Right kidney (tissue), 1 donor: ENCODE measurements around the gene ACOXL.

Source experiments
- DNase-seq: peaks from one replicate; pipeline ENCODE4 v3.0.0-alpha.2; 2016

The ACOXL gene

DNA sequence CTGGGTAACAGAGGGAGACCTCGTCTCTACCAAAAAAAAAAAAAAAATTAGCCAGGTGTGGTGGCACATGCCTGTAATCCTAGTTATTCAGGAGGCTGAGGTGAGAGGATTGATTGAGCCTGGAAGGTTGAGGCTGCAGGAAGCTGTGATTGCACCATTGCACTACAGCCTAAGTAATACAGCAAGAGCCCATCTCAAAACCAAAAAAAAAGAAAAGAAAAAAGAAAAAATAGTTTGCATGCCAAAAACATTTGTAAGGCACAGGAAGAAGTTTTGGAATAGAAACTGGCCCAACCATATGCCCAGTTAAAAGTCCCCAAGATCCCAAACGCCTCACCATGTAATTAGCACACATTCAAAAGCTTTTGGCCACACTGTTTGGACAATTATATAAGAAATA lies 13.4 kb upstream of the ACOXL start:
- no peak for DNase-seq

DNA sequence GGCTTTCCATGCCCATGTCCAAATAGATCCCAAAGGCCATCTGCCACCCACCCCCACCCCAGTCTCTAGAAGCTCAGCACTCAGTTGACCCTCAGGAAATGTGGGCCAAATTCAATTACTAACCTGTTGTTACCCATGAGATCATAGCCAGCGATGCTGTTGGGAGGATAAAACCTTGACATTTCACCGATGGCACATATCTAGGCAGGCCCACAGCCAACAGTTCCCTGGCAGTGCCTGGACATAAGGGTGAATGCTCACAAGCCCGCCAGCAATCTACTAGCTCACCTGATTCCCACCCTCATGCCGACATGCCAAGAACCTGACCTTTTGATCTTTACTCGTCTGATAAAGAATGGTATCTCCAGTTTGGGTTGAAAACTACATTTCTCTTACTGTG lies 11.8 kb upstream of the ACOXL start:
- no peak for DNase-seq

- DNase-seq = no peak
Measured at GRCh38 chr2:110724820-110725219, 7.6 kb upstream of the ACOXL start.

DNA sequence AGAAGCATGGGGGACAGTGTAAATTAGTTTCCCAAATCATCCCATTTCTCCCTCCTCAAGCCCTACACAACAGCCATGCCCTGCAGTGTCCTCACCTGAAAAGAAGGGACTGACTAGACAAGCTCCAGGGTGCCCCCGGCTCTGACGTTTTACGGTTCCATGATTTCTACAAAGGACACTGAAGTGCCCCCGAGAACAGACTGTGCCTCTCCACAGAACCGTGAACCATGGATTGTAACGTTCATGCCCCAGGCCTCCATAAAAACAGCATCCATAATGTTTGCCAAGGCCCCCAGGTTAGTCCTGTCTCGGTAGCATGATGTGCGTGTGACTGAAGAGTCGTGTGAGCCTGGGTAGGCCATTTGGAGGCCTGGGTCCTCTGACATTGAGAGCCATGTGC lies 7.0 kb upstream of the ACOXL start:
- DNase-seq = no peak

DNA sequence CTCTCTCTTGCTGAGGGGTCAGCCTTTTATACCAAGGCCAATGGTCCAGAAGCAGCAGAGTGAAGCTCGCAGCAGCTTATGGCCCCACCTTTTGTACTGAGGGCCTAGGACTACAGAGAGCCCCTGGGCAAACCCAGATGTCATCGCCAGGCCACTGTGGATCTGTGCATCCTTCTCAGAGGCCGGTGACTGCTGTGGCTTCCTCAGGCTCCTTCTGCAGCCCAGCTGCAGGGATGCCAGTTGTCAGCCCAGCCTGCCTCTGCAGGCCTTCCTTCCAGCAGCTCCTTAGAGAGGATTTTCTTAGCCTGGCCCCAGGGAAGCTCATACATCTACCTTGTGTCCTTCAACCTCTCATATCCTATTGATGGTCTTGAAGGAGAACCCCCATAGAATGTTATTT lies 6.5 kb upstream of the ACOXL start:
- DNase-seq = no peak

DNA sequence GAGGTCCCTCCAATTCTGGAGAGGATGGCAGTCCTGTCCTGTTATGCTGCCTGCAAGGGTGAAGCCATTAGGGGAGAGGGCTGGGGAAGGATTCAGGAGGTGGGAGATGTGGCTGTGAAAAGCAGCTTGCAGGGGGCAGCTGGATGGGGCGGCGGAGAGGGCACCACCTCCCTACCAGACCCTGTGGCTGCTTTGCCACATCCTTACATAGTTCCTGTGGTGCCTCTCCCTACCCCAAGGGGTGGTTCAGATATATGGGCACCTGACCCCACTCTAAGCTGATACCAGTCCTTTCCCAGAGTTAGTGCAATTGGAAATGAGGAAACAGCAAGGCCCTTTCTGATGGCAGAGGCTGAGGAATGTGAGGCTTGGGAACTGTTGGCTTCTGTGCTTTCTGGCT lies 6.1 kb upstream of the ACOXL start:
- DNase-seq = no peak

- DNase-seq = no peak
Measured at GRCh38 chr2:110727923-110728322, 4.5 kb upstream of the ACOXL start.

DNA sequence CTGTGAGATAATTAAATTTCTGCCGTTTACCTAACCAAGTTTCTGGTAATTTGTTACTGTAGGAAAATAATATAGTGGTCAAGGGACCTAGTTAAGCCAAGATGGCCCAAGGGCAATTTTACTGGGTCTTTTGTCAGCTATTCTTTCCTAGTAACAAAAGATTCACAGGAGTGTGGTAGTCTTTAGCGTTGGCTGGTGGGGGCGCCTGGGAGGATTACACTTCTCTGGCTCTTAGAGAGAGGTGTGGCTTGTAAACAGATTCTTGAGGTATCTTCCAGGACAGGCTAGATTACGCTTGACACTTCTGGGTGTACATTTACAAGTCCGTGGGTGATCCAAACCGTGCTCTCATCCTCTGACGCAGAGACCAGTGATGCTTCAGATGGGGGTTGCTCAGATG lies 3.3 kb upstream of the ACOXL start:
- DNase-seq = no peak

DNA sequence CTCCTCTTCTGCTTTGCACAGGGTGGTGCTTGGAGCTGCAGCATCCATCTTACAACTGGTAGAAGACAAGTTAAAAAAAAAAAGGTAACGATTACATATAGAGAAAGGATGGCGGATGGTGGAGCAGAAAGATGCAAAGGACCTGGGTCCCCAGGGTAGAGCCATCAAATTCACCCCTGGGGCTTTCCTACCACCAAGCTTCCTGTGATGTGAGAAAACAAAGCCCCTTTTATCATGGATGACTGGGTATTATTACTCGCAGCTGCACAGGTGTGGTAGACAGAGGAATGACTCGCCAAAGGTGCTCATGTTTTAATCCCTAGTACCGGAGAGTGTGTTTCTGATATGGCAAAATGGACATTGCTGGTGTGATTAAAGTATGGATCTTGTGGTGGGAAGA lies 1.3 kb upstream of the ACOXL start:
- DNase-seq = no peak

DNA sequence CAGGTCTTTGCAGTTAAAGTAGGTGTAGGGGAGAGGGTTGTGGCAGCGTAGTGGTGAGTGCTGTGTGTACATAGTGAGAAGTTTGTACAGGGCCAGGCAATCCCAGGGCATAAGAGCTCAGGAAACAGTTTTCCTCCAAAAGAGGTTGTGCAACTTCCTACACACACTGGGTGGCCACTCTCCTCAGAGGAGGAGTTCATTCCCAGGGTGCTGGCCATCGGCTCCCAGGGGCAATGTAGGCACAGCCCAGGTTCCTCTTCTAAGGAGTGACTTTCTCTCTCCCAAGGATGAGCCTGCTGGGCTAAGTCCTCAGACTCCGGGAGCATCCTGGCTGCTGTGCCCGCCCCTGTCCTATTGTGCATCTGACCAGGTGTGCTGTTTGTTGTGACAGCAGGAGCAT lies 3.0 kb downstream of the ACOXL start:
- no peak for DNase-seq

DNA sequence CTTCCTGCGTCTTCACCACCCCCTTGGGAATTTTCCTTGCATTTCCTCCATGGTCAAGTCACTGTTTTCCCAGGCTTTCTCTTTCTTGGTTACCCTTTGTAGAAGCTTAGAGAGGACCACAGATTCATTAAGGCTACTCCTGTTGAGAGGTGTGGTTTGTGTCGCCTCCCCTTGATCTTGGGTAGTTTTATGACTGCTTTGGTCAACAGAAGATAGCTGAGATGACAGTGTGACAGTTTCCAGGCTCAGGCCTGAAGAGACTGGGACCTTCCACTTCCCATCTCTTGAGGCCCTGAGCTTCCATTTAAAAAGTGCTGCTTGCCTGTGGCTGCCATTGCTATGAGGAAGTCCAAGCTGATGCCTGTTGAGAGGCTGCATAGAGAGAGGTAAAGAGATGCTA lies 5.4 kb downstream of the ACOXL start:
- no peak for DNase-seq

DNA sequence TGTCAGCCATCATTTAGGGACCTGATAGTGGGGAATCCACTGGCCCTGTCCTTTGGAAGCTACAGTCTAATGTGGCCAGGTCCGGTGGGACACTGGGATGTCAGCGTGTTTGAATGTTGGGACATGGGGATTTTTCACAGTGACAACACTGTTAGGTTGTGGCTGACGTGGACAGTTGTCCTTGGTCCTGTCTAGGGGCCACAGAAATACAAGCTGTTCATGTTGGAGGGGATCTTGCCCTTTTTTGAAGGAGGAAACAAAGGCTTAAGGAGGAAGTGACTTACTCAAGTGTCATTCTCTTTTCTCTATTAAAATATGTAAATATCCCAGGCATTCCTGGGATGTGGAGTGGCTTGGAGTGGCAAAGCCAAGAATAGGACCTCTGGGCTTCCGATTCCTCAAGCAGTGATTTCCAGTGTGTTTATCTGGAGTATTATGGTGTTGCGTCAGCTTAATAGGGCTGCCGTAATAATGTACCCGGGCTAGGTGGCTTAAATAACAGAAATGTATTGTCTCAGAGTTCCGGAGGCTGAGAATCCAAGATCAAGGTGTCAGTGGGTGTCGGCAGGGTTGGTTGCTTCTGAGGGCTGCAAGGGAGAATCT lies 8.5 kb downstream of the ACOXL start:
- no peak for DNase-seq

GRCh38 chr2:110741491-110741980 lies 9.2 kb downstream of the ACOXL start:
- no peak for DNase-seq

- no peak for DNase-seq
Measured at GRCh38 chr2:110742412-110742811, 10.0 kb downstream of the ACOXL start.

DNA sequence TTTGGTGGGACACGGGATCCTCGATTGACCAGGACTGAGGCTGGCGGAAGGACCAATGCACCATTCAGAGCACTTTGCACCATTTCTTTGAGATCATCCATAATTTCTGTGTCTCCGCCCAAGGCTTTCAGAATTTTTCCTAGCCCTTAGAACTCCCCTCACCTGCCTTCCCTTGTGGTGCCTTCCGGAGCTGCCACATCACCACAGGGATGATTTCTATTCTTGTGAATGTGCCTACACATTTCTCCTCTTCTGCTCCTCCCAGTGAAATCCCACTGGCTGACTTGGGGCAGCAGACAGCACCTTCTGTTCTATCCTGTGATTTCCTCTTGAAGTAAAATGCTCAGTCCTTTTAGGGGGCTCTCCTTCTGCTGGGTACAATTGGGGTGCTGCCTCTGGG lies 11.2 kb downstream of the ACOXL start:
- no peak for DNase-seq

DNA sequence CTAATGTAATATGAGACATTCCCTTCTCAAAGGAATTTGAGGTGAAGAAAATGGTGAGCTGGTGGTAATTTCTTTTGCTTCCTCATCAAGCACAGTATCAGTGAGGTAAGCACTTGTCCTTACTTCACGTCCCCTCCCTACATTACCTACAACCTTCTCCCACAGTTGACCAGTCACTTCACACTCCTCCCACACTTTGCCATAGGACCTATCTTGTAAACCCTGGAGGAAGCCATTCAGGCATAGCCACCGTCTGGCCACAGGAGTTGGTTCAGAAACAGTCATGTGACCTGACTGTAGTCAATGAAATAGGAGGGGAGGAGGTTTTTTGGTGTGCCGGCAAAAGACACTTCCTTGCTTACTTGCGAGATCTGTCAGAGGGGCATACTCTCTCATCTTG lies 12.1 kb downstream of the ACOXL start:
- DNase-seq = no peak

GRCh38 chr2:110745048-110745447 lies 12.7 kb downstream of the ACOXL start:
- DNase-seq = no peak

- DNase-seq = no peak
Measured at GRCh38 chr2:110746586-110747521, 14.5 kb downstream of the ACOXL start.

GRCh38 chr2:110747522-110748488 lies 15.4 kb downstream of the ACOXL start:
- no peak for DNase-seq

DNA sequence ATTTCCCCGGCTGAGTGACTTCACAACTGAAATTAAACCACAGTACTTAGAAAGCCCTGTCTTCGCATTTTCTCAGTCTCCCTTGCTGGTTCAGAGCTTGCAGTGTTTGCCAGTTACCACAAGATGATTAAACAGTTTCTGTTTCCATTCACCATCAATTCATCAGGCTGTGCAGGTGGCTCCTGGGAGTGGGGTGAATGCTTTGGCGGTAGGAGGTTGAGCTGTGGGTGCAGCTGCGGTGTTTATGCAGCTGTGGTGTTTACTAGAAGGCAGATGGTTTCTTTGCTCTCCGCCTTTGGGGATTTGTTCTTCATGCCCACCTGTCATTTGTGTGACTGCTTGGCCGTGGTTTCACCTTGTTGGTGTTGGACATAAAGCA lies 16.1 kb downstream of the ACOXL start:
- no peak for DNase-seq

DNA sequence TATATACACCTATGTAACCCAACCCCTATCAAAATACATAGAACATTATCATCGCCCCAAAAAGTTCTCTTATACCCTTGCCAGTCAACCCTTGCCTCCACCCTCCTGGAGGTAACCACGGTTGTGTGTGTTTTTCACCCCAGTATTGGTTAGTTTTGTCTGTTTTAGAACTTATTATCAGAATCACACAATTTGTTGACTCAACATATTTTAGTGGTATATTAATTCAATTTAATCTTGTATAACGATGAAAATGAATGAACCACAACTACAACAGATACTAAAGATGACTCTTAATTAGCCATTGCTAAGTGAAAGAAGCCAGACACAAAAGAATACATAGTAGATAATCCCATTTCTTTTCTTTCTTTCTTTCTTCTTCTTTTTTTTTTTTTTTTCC lies 19.3 kb downstream of the ACOXL start:
- no peak for DNase-seq

DNA sequence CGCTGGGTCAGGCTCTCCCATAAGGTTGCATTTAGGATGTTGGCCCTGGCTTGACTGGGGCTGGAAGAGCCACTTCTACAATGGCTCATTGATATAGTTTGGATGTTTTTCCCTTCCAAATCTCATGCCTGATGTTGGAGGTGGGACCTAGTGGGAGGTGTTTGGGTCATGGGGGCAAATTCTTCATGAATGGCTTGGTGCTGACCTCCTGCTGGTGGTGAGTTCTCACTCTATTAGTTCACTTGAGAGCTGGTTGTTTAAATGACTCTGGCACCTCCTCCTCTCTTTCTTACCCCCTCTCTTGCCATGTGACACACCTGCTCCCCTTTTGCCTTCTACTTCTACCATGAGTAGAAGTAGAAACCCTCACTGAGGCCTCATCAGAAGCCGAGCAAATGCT lies 20.5 kb downstream of the ACOXL start:
- no peak for DNase-seq
